ENCODE data around the gene DIPK1C.

The DIPK1C gene

DNA sequence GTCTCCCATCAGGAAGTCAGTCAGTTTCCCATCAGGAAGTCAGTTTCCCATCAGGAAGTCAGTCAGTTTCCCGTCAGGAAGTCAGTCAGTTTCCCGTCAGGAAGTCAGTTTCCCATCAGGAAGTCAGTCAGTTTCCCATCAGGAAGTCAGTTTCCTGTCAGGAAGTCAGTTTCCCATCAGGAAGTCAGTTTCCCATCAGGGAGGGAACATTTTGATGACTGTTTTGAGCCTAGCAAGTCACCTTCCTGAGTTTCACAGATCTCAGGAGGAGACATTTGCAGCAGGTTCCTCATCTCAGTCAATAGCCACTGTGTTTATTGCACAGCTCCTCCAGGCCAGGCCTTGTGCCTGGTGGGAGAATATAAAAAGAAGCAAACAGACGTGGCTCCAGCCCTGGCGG lies 31.9 kb downstream of the DIPK1C start:
- no peaks in the 10 kb centered on the region for H3K27me3 ChIP-seq (ENCODE audit: low read length)
- H3K9me2 ChIP-seq (replicated peaks; ENCODE audit: insufficient read depth, low read length): no peaks in the 10 kb centered on the region
- H3F3A ChIP-seq (ENCODE audit: insufficient read depth): no peaks in the 10 kb centered on the region
- H2AFZ ChIP-seq (ENCODE audit: low read depth, low read length, severe bottlenecking): no peak overlapping the region
- TF ChIP-seq, protein P1, sequence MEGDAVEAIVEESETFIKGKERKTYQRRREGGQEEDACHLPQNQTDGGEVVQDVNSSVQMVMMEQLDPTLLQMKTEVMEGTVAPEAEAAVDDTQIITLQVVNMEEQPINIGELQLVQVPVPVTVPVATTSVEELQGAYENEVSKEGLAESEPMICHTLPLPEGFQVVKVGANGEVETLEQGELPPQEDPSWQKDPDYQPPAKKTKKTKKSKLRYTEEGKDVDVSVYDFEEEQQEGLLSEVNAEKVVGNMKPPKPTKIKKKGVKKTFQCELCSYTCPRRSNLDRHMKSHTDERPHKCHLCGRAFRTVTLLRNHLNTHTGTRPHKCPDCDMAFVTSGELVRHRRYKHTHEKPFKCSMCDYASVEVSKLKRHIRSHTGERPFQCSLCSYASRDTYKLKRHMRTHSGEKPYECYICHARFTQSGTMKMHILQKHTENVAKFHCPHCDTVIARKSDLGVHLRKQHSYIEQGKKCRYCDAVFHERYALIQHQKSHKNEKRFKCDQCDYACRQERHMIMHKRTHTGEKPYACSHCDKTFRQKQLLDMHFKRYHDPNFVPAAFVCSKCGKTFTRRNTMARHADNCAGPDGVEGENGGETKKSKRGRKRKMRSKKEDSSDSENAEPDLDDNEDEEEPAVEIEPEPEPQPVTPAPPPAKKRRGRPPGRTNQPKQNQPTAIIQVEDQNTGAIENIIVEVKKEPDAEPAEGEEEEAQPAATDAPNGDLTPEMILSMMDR (IDR thresholded peaks at IDR 0.05; ENCODE audit: insufficient read depth, low read length, poor library complexity, severe bottlenecking): no peak
- TF ChIP-seq EZH2phosphoT487 (conservative IDR thresholded peaks at IDR 0.05; ENCODE audit: low read length): no peak
- no peak overlapping the region for H3K9ac ChIP-seq (ENCODE audit: low read length)
- H3K36me3 ChIP-seq (ENCODE audit: low read length): no peaks in the 10 kb centered on the region
- no peaks in the 10 kb centered on the region for H3K79me2 ChIP-seq (ENCODE audit: insufficient read depth, low read length)
- H3K4me3 ChIP-seq (ENCODE audit: insufficient read depth, low read length, poor library complexity, severe bottlenecking): no peak overlapping the region
- H3K4me2 ChIP-seq (ENCODE audit: low read depth, low read length, poor library complexity, severe bottlenecking): no peak overlapping the region
- H3K9me3 ChIP-seq (ENCODE audit: insufficient read depth, low read length): no peaks in the 10 kb centered on the region
- no peak overlapping the region for H3K27ac ChIP-seq (ENCODE audit: low read depth, low read length)
- no peaks in the 10 kb centered on the region for H4K20me1 ChIP-seq (ENCODE audit: low read depth, low read length)

DNA sequence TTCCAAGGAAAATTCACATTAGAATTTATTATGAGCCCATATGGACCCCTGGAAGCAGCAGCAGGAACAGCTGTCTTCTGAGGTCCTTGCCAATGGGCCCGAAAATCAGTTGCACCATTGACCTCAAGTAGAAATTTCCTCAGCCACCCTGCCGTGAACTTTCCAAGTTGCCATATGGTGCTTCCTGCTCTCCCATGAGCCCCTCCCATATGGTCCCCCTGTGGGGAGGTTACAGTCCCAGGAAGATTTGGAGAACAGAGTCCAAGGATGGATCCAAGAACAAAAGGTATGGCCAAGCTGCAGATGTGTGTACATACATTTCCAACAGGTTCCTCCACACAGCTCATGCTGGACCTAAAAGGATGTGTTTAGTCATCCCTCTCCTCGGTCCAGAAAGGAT lies 34.6 kb downstream of the DIPK1C start:
- Histone ChIP-seq H4K20me1 (ENCODE audit: low read depth, low read length) (no peaks in the 10 kb centered on the region), H2AFZ (ENCODE audit: low read depth, low read length, severe bottlenecking) (no peak overlapping the region), H3K27me3 (ENCODE audit: low read length) (no peaks in the 10 kb centered on the region), H3K9me2 (replicated peaks; ENCODE audit: insufficient read depth, low read length) (no peaks in the 10 kb centered on the region), H3K4me3 (ENCODE audit: insufficient read depth, low read length, poor library complexity, severe bottlenecking) (no peak overlapping the region), H3K79me2 (ENCODE audit: insufficient read depth, low read length) (no peaks in the 10 kb centered on the region), H3F3A (ENCODE audit: insufficient read depth) (no peaks in the 10 kb centered on the region), H3K36me3 (ENCODE audit: low read length) (no peaks in the 10 kb centered on the region), H3K9me3 (ENCODE audit: insufficient read depth, low read length) (no peaks in the 10 kb centered on the region), H3K4me2 (ENCODE audit: low read depth, low read length, poor library complexity, severe bottlenecking) (no peak overlapping the region), H3K9ac (ENCODE audit: low read length) (no peak overlapping the region), H3K27ac (ENCODE audit: low read depth, low read length) (no peak overlapping the region)
- TF ChIP-seq, protein P1 (IDR thresholded peaks at IDR 0.05; ENCODE audit: insufficient read depth, low read length, poor library complexity, severe bottlenecking): no peak

DNA sequence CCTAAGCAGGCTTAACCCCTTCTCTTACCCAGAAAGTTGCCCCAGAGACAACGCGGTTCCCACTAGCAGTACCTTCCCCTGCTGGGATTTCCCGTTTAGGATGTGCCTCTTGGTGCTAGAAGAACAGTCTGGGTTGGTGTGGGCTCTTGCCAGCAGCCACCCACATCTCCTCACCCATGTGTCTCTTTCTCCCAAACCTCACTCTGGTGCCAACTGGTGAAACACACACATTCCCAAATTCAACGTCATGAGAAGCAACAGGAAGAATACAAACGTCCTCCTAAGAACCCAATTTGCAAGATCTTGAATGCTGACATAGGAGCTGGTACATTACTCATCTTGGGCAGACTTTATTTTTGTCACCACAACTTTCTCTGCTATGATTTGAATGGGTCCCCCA lies 36.2 kb downstream of the DIPK1C start:
- no peaks in the 10 kb centered on the region for H3F3A ChIP-seq (ENCODE audit: insufficient read depth)
- no peaks in the 10 kb centered on the region for H4K20me1 ChIP-seq (ENCODE audit: low read depth, low read length)
- H3K9me2 ChIP-seq (replicated peaks; ENCODE audit: insufficient read depth, low read length): no peaks in the 10 kb centered on the region
- no peak overlapping the region for H3K9ac ChIP-seq (ENCODE audit: low read length)
- H3K4me3 ChIP-seq (ENCODE audit: insufficient read depth, low read length, poor library complexity, severe bottlenecking): no peak overlapping the region
- H3K9me3 ChIP-seq (ENCODE audit: insufficient read depth, low read length): no peaks in the 10 kb centered on the region
- no peaks in the 10 kb centered on the region for H3K36me3 ChIP-seq (ENCODE audit: low read length)
- H3K79me2 ChIP-seq (ENCODE audit: insufficient read depth, low read length): no peaks in the 10 kb centered on the region
- H3K27me3 ChIP-seq (ENCODE audit: low read length): no peaks in the 10 kb centered on the region
- H3K4me2 ChIP-seq (ENCODE audit: low read depth, low read length, poor library complexity, severe bottlenecking): no peak overlapping the region
- TF ChIP-seq, protein P1 (IDR thresholded peaks at IDR 0.05; ENCODE audit: insufficient read depth, low read length, poor library complexity, severe bottlenecking): no peak
- no peak for TF ChIP-seq EZH2phosphoT487 (conservative IDR thresholded peaks at IDR 0.05; ENCODE audit: low read length)
- no peak overlapping the region for H3K27ac ChIP-seq (ENCODE audit: low read depth, low read length)
- H2AFZ ChIP-seq (ENCODE audit: low read depth, low read length, severe bottlenecking): no peak overlapping the region

DNA sequence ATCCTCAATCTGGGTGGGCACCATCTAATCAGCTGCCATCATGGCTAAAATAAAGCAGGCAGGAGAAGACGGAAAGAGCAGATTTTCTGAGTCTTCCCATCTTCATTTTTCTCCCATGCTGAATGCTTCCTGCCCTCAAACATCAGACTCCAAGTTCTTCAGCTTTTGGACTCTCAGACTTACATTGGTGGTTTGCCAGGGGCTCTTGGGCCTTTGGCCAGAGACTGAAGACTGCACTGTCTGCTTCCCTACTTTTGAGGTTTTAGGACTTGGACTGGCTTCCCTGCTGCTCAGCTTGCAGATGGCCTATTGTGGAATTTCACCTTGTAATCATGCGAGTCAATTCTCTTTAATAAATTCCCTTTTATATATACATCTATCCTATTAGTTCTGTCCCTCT lies 36.6 kb downstream of the DIPK1C start:
- Histone ChIP-seq H3K79me2 (ENCODE audit: insufficient read depth, low read length) (no peaks in the 10 kb centered on the region), H3K36me3 (ENCODE audit: low read length) (no peaks in the 10 kb centered on the region), H3K27me3 (ENCODE audit: low read length) (no peaks in the 10 kb centered on the region), H4K20me1 (ENCODE audit: low read depth, low read length) (no peaks in the 10 kb centered on the region), H3K4me2 (ENCODE audit: low read depth, low read length, poor library complexity, severe bottlenecking) (no peak overlapping the region), H2AFZ (ENCODE audit: low read depth, low read length, severe bottlenecking) (no peak overlapping the region), H3K4me3 (ENCODE audit: insufficient read depth, low read length, poor library complexity, severe bottlenecking) (no peak overlapping the region), H3K9ac (ENCODE audit: low read length) (no peak overlapping the region), H3K9me2 (replicated peaks; ENCODE audit: insufficient read depth, low read length) (no peaks in the 10 kb centered on the region), H3K27ac (ENCODE audit: low read depth, low read length) (no peak overlapping the region), H3F3A (ENCODE audit: insufficient read depth) (no peaks in the 10 kb centered on the region), H3K9me3 (ENCODE audit: insufficient read depth, low read length) (no peaks in the 10 kb centered on the region)
- TF ChIP-seq EZH2phosphoT487 (conservative IDR thresholded peaks at IDR 0.05; ENCODE audit: low read length): no peak

Data from SU-DHL-6 (cell line).